ENCODE measurements around the gene LTF. TPM values are rescaled to one million over a fixed set of nuclear protein-coding genes. Genes with fewer than 3 reads are reported as not detected.
"Not testable (repeated sequence)": the region's sequence is repeated elsewhere in the genome, so short reads cannot be mapped to it uniquely, and the experiment has no call there.

The LTF gene
- total RNA-seq, 1 experiment from 2014 or later = not detected

- Histone ChIP-seq H3K36me3 (no peaks in the 10 kb centered on the region), H3K27me3 (no peaks in the 10 kb centered on the region), H3K9me3 (no peaks in the 10 kb centered on the region), H3K4me3 (no peak overlapping the region)
- DNase-seq = no peak
These were observed 51.9 kb downstream of the LTF start for GRCh38 chr3:46412786-46413298.

- H3K9me3 ChIP-seq = no peaks in the 10 kb centered on the region
- no peaks in the 10 kb centered on the region for H3K27me3 ChIP-seq
- DNase-seq = no peak
- no peaks in the 10 kb centered on the region for H3K36me3 ChIP-seq
- H3K4me3 ChIP-seq = no peak overlapping the region
These were observed 53.4 kb downstream of the LTF start for GRCh38 chr3:46411271-46411670.

GRCh38 chr3:46410669-46411068 lies 54.0 kb downstream of the LTF start:
- H3K9me3 ChIP-seq = no peaks in the 10 kb centered on the region
- H3K27me3 ChIP-seq = no peaks in the 10 kb centered on the region
- DNase-seq = no peak
- H3K36me3 ChIP-seq = no peaks in the 10 kb centered on the region
- no peak overlapping the region for H3K4me3 ChIP-seq

GRCh38 chr3:46409739-46410489 lies 54.8 kb downstream of the LTF start:
- Histone ChIP-seq H3K4me3 (no peak overlapping the region), H3K9me3 (no peaks in the 10 kb centered on the region), H3K27me3 (no peaks in the 10 kb centered on the region), H3K36me3 (no peaks in the 10 kb centered on the region)
- DNase-seq = no peak

GRCh38 chr3:46408853-46409252 lies 55.9 kb downstream of the LTF start:
- DNase-seq = no peak
- no peak overlapping the region for H3K4me3 ChIP-seq

GRCh38 chr3:46407970-46408369 lies 56.7 kb downstream of the LTF start:
- no peaks in the 10 kb centered on the region for H3K27me3 ChIP-seq
- H3K4me3 ChIP-seq = no peak overlapping the region
- H3K9me3 ChIP-seq = no peaks in the 10 kb centered on the region
- H3K36me3 ChIP-seq = no peaks in the 10 kb centered on the region
- no peak for DNase-seq

More at GRCh38 chr3:46408853-46409252, 55.9 kb downstream of the LTF start:
- Histone ChIP-seq H3K36me3 (no peaks in the 10 kb centered on the region), H3K9me3 (no peaks in the 10 kb centered on the region), H3K27me3 (no peaks in the 10 kb centered on the region)

GRCh38 chr3:46406788-46407611 lies 57.7 kb downstream of the LTF start, which contains the start of the genes CCR5AS and CCRL2:
Gene CCR5AS, minus strand, starts transcription at chr3:46407066.
Gene CCRL2, plus strand, starts transcription at chr3:46407259. Its CDS starts 821 bp downstream, at chr3:46408080.
- Histone ChIP-seq H3K9me3 (no peaks in the 10 kb centered on the region), H3K4me3 (0 out of 2 replicates have a peak within 1 kb of the TSS, but pooled peaks have one; percentile 4), H3K27me3 (no peaks in the 10 kb centered on the region), H3K36me3 (no peaks in the 10 kb centered on the region)
- DNase-seq = peak; percentile 54

- Histone ChIP-seq H3K9me3 (no peaks in the 10 kb centered on the region), H3K27me3 (no peaks in the 10 kb centered on the region), H3K4me3 (no peak overlapping the region), H3K36me3 (no peaks in the 10 kb centered on the region)
- no peak for DNase-seq
These were observed 58.3 kb downstream of the LTF start for GRCh38 chr3:46406443-46406787.

- Histone ChIP-seq H3K36me3 (no peaks in the 10 kb centered on the region), H3K9me3 (no peaks in the 10 kb centered on the region), H3K4me3 (no peak overlapping the region), H3K27me3 (no peaks in the 10 kb centered on the region)
- no peak for DNase-seq
These were observed 59.2 kb downstream of the LTF start for GRCh38 chr3:46405301-46406019.

GRCh38 chr3:46402902-46403301 lies 61.8 kb downstream of the LTF start:
- not testable (repeated sequence) for H3K36me3 ChIP-seq, DNase-seq, H3K9me3 ChIP-seq, H3K27me3 ChIP-seq, H3K4me3 ChIP-seq

- H3K36me3 ChIP-seq = no peaks in the 10 kb centered on the region
- H3K9me3 ChIP-seq = no peaks in the 10 kb centered on the region
- DNase-seq = no peak
These were observed 63.1 kb downstream of the LTF start for GRCh38 chr3:46401579-46401978.

GRCh38 chr3:46400846-46401245 lies 63.9 kb downstream of the LTF start:
- Histone ChIP-seq H3K4me3 (no peak overlapping the region), H3K36me3 (no peaks in the 10 kb centered on the region)

More at GRCh38 chr3:46401579-46401978, 63.1 kb downstream of the LTF start:
- no peak overlapping the region for H3K4me3 ChIP-seq
- H3K27me3 ChIP-seq = no peaks in the 10 kb centered on the region

GRCh38 chr3:46400000-46400734 lies 64.5 kb downstream of the LTF start:
- Histone ChIP-seq H3K27me3 (no peaks in the 10 kb centered on the region), H3K36me3 (no peaks in the 10 kb centered on the region), H3K4me3 (no peak overlapping the region), H3K9me3 (no peaks in the 10 kb centered on the region)
- no peak for DNase-seq

More at GRCh38 chr3:46400846-46401245, 63.9 kb downstream of the LTF start:
- DNase-seq = no peak
- Histone ChIP-seq H3K9me3 (no peaks in the 10 kb centered on the region), H3K27me3 (no peaks in the 10 kb centered on the region)

GRCh38 chr3:46399557-46399956 lies 65.1 kb downstream of the LTF start:
- no peak overlapping the region for H3K4me3 ChIP-seq
- H3K27me3 ChIP-seq = no peaks in the 10 kb centered on the region
- no peaks in the 10 kb centered on the region for H3K9me3 ChIP-seq
- no peak for DNase-seq
- H3K36me3 ChIP-seq = no peaks in the 10 kb centered on the region

- no peaks in the 10 kb centered on the region for H3K9me3 ChIP-seq
- DNase-seq = no peak
- no peaks in the 10 kb centered on the region for H3K36me3 ChIP-seq
- H3K27me3 ChIP-seq = no peaks in the 10 kb centered on the region
- no peak overlapping the region for H3K4me3 ChIP-seq
These were observed 65.6 kb downstream of the LTF start for GRCh38 chr3:46399098-46399497.

All from MG63 (cell line).